Measurements from ENCODE around the gene CENPT. TPM values are rescaled to one million over a fixed set of nuclear protein-coding genes. Genes with fewer than 3 reads are reported as not detected.

The CENPT gene
- total RNA-seq, 1 donor from 2014 or later: 29.9 TPM

GRCh38 chr16:67811899-67812298 is 35.6 kb downstream of the CENPT start:
- Histone ChIP-seq H3K4me3 (no peak overlapping the region), H3K4me1 (peaks cover 15% of the 10 kb centered on the region), H3K27me3 (ENCODE audit: low read depth) (no peaks in the 10 kb centered on the region), H3K9me3 (no peaks in the 10 kb centered on the region), H3K27ac (no peak overlapping the region), H3K36me3 (no peaks in the 10 kb centered on the region)
- DNase-seq: no peak
- TF ChIP-seq, protein P1, sequence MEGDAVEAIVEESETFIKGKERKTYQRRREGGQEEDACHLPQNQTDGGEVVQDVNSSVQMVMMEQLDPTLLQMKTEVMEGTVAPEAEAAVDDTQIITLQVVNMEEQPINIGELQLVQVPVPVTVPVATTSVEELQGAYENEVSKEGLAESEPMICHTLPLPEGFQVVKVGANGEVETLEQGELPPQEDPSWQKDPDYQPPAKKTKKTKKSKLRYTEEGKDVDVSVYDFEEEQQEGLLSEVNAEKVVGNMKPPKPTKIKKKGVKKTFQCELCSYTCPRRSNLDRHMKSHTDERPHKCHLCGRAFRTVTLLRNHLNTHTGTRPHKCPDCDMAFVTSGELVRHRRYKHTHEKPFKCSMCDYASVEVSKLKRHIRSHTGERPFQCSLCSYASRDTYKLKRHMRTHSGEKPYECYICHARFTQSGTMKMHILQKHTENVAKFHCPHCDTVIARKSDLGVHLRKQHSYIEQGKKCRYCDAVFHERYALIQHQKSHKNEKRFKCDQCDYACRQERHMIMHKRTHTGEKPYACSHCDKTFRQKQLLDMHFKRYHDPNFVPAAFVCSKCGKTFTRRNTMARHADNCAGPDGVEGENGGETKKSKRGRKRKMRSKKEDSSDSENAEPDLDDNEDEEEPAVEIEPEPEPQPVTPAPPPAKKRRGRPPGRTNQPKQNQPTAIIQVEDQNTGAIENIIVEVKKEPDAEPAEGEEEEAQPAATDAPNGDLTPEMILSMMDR (IDR thresholded peaks at IDR 0.05): no peak
- intact Hi-C loops (cut with DNase I): no loop called here
- no peak for ATAC-seq

DNA sequence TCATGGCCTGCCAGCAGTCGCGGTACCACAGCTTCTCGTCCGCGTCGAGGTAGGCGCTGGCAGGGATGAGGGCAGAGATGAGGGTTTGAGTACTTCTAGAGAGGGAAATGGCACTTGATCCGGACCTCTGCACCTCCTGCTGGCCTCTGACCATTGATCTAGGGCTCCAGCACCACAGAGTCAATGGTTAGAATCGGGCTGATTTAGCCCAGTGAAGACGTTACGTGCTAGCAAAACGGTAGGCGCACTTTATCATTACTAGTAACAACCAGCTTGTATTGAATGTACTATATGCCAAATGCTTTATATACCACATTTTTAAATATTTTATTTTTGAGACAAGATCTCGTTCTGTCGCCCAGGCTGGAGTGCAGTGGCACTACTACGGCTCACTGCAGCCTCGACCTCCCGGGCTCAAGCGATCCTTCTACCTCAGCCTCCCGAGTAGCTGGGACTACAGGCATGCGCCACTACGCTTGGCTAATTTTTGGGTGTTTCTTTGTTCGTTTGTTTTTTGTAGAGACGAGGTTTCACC is 40.3 kb downstream of the CENPT start:
- peak overlapping the region; percentile 89 for H3K4me3 ChIP-seq
- H3K9me3 ChIP-seq: no peaks in the 10 kb centered on the region
- ATAC-seq: no peak
- DNase-seq: no peak
- peaks cover 18% of the 10 kb centered on the region for H3K36me3 ChIP-seq
- TF ChIP-seq, protein P1 (IDR thresholded peaks at IDR 0.05): no peak
- peak overlapping the region; percentile 84 for H3K27ac ChIP-seq
- intact Hi-C loops (cut with DNase I): no loop called here
- peaks cover 24% of the 10 kb centered on the region for H3K4me1 ChIP-seq
- no peaks in the 10 kb centered on the region for H3K27me3 ChIP-seq (ENCODE audit: low read depth)

DNA sequence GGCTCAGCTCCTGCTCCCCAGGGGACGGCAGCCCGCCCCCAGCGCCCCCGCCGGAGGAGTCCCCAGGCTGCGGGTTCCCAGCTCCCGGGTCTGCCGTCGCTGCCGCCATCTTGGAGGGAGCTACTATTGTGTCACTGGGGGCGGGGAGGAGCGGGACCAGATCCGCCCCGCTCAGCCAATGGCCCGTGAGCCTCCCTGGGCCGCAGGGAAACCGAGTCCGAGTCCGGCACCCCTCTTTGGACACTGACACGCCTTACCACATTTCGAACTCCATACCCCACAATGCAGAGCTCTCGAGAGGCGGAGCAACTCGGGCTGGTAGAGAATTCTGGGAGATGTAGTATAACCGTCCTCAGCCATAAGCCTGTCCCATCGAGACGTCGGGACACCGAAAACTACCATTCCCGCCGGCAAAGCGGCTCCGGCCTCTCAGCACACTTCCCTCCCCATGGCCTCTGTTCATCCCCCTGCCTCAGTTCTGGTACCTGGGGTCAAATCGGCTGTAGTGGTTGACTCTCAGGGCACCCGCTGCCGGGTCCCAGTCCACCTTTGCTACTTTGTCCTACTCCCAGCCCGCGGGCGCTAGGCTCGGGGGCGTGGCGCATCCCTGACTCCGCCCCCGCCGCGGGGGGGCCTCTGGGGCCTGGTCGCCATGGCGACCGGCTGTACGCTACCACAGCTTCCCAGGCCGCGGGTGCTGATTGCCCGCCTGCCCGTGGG is 40.9 kb downstream of the CENPT start, which contains the start of the genes RANBP10 and TSNAXIP1:
Gene RANBP10 (minus strand): TSS at position 133 of the 720 bp plus-strand sequence. CDS start 24 bp downstream, at position 109.
Gene TSNAXIP1 (plus strand): TSS at position 462 of the 720 bp plus-strand sequence. CDS start 261 bp downstream, outside the sequence.
- Histone ChIP-seq H3K9me3 (no peaks in the 10 kb centered on the region), H3K27ac (peak within 1 kb of the TSS; percentile 84), H3K27me3 (ENCODE audit: low read depth) (no peaks in the 10 kb centered on the region), H3K4me3 (peak within 1 kb of the TSS; percentile 89), H3K36me3 (peaks cover 22% of the 10 kb centered on the region), H3K4me1 (peaks cover 24% of the 10 kb centered on the region)
- peak; percentile 97 to 98 for ATAC-seq
- TF ChIP-seq, protein P1 (IDR thresholded peaks at IDR 0.05): no peak
- peak; percentile 97 for DNase-seq
- intact Hi-C loops (cut with DNase I): no loop called here

DNA sequence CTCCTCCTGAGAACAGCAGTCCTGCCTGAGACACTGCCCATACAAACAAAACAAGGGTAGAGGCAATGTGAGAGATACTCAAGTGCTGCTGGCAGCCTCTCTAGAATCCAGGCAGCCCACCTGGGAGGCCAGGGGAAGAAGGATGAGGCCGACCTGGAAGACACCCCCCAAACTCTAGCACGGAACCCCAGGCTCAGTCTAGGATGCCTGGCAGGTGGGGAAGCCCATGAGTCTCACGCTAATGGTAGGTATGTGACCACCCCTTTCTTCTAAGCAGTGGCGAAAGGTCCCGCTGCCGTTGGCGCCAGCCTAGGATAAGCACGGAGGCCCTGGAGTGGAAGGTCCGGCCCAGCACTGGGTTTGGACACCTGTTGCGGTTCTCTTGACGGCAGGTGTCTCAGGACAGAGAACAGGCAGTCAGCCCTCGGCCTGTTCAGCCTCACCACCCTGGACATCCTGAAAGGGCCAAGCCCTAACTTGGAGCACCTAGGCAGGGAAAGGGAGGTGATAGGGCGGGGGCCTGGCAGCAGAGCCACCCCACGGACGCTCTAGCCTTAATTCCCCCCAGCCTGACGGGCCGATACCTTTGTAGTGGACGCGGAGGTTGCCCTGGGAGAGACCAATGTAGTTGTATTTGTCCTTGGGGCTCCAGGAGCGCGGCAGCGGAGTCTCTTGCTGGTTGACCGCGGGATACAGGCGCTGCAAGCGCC is 41.6 kb downstream of the CENPT start:
- H3K27ac ChIP-seq: peak overlapping the region; percentile 84
- intact Hi-C loops (cut with DNase I): no loop called here
- DNase-seq (peak; percentile 57), ATAC-seq (peak; percentile 5 to 38)
- peak overlapping the region; percentile 89 for H3K4me3 ChIP-seq
- peaks cover 22% of the 10 kb centered on the region for H3K36me3 ChIP-seq
- no peaks in the 10 kb centered on the region for H3K27me3 ChIP-seq (ENCODE audit: low read depth)
- H3K4me1 ChIP-seq: peaks cover 25% of the 10 kb centered on the region
- H3K9me3 ChIP-seq: no peaks in the 10 kb centered on the region
- TF ChIP-seq, protein P1 (IDR thresholded peaks at IDR 0.05): no peak

GRCh38 chr16:67804853-67805542 is 42.5 kb downstream of the CENPT start:
- DNase-seq: no peak
- Histone ChIP-seq H3K4me3 (peak overlapping the region; percentile 89), H3K4me1 (peaks cover 34% of the 10 kb centered on the region), H3K9me3 (no peaks in the 10 kb centered on the region), H3K36me3 (peaks cover 30% of the 10 kb centered on the region), H3K27ac (peak overlapping the region; percentile 84), H3K27me3 (ENCODE audit: low read depth) (no peaks in the 10 kb centered on the region)
- no peak for ATAC-seq
- intact Hi-C loops (cut with DNase I): no loop called here
- TF ChIP-seq, protein P1 (IDR thresholded peaks at IDR 0.05): no peak
